ENCODE data around the gene FAM131A.

The FAM131A gene

DNA sequence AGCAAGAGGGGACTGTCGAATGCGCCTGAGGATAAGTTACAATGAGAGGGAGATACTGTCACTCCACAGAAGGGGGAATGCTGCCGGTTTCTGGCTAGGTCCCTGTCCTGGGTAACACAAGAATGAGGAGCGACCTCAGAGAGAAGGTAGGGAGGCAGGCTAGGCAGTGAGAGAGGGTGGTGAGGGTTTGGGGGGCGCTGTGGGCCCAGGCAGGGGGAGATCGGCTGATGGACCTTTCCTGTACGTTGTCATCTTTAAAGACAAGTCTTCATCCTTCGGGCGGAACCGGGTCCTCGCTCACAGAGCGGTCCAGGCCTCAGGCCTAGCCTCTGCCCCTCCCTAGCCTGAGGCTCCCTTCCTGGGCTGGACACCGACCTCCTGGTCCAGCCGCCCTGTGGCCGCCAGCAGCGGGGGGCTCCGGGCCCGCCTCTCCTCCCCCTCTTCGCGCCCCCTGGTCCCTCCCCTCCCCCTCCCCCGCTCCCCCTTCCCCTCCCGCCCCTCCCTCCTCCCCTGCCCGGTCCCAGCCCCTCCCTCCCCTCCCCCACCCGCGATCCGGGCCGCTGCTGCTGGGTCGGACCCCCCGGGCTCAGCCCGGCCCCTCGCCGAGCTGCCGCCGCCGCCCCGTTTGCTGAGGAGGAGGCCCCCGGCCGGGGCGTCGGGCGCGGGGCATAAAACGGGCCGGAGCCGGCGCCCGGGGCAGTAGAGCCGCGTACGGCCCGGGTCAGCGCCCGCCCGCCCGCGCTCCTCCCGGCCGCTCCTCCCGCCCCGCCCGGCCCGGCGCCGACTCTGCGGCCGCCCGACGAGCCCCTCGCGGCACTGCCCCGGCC is 42.2 kb downstream of the FAM131A start, which contains the start of gene CHRD:
Gene CHRD, plus strand, starts transcription at position 697 of the 827 bp plus-strand sequence. CDS start 265 bp downstream, outside the sequence.
- H3K18ac ChIP-seq (ENCODE audit: low read length): peak within 1 kb of the TSS; percentile 25
- H3K4ac ChIP-seq (ENCODE audit: low read depth, low read length): no peak within 1 kb of the TSS
- H3K4me3 ChIP-seq (ENCODE audit: low read depth, low read length): peak within 1 kb of the TSS; percentile 46
- H3K79me2 ChIP-seq (ENCODE audit: control insufficient read depth, insufficient read depth, low read length, poor library complexity): peaks cover 1% of the 10 kb centered on the region
- peak within 1 kb of the TSS; percentile 41 for H2BK12ac ChIP-seq (ENCODE audit: low read length)
- H3K9ac ChIP-seq (ENCODE audit: low read length): no peak within 1 kb of the TSS
- peak within 1 kb of the TSS; percentile 26 for H4K8ac ChIP-seq (ENCODE audit: low read depth, low read length)
- no CpG with 5 or more reads among the region's 71 CpGs for WGBS (ENCODE audit: extremely low coverage, insufficient coverage, insufficient read length)
- peaks cover 26 to 27% of the 10 kb centered on the region in 2 experiments for H3K4me1 ChIP-seq (ENCODE audit: control insufficient read depth in 1 of 2, insufficient read depth in 2 of 2, low read length in 2 of 2)
- H3K36me3 ChIP-seq (ENCODE audit: control insufficient read depth in 1 of 2, insufficient read depth in 2 of 2, low read length in 2 of 2): peaks cover 1% of the 10 kb centered on the region in 2 experiments
- H3K9me3 ChIP-seq (ENCODE audit: insufficient read depth, low read depth, low read length): peaks cover 2% of the 10 kb centered on the region
- peaks cover 6% of the 10 kb centered on the region for H3K79me1 ChIP-seq (ENCODE audit: low read length)
- no peak within 1 kb of the TSS for H2BK5ac ChIP-seq (ENCODE audit: low read depth, low read length, poor library complexity)
- H3K14ac ChIP-seq (ENCODE audit: low read length): peak within 1 kb of the TSS; percentile 24
- no peak within 1 kb of the TSS for H3K23ac ChIP-seq (ENCODE audit: low read length)
- H4K91ac ChIP-seq (ENCODE audit: low read depth, low read length): peak within 1 kb of the TSS; percentile 59
- H3K27me3 ChIP-seq (ENCODE audit: insufficient read depth, low read length): peaks cover 19% of the 10 kb centered on the region
- H2BK120ac ChIP-seq (ENCODE audit: insufficient read depth, low read length, poor library complexity): peak within 1 kb of the TSS; percentile 7
- no peak within 1 kb of the TSS for H3K27ac ChIP-seq (ENCODE audit: low read depth, low read length)
- DNase-seq: peak in 1 of 2 donors; percentile 19
- peak within 1 kb of the TSS; percentile 86 for H3K4me2 ChIP-seq (ENCODE audit: low read length)
- H2AFZ ChIP-seq (ENCODE audit: insufficient read depth, low read length, poor library complexity): no peak within 1 kb of the TSS
- H2AK5ac ChIP-seq (ENCODE audit: low read length): peak within 1 kb of the TSS; percentile 32
- no peak within 1 kb of the TSS for H4K12ac ChIP-seq (ENCODE audit: low read depth, low read length)

DNA sequence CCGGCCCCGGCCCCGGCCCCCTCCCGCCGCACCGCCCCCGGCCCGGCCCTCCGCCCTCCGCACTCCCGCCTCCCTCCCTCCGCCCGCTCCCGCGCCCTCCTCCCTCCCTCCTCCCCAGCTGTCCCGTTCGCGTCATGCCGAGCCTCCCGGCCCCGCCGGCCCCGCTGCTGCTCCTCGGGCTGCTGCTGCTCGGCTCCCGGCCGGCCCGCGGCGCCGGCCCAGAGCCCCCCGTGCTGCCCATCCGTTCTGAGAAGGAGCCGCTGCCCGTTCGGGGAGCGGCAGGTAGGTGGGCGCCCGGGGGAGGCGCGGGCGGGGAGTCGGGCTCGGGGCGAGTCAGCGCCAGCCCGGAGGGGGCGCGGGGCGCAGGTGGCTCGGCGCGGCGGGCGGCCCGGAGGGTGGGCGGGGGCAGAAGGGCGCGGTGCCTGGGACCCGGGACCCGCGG is 42.8 kb downstream of the FAM131A start:
- Histone ChIP-seq H3K14ac (ENCODE audit: low read length) (no peak overlapping the region), H3K27ac (ENCODE audit: low read depth, low read length) (no peak overlapping the region), H4K8ac (ENCODE audit: low read depth, low read length) (no peak overlapping the region), H2BK12ac (ENCODE audit: low read length) (no peak overlapping the region), H3K79me2 (ENCODE audit: control insufficient read depth, insufficient read depth, low read length, poor library complexity) (peaks cover 1% of the 10 kb centered on the region), H4K91ac (ENCODE audit: low read depth, low read length) (peak overlapping the region; percentile 10), H2BK120ac (ENCODE audit: insufficient read depth, low read length, poor library complexity) (no peak overlapping the region), H3K79me1 (ENCODE audit: low read length) (peaks cover 6% of the 10 kb centered on the region), H3K4me1 (ENCODE audit: control insufficient read depth in 1 of 2, insufficient read depth in 2 of 2, low read length in 2 of 2) (peaks cover 26 to 27% of the 10 kb centered on the region in 2 experiments), H3K18ac (ENCODE audit: low read length) (no peak overlapping the region), H3K9ac (ENCODE audit: low read length) (no peak overlapping the region), H4K12ac (ENCODE audit: low read depth, low read length) (no peak overlapping the region), H3K27me3 (ENCODE audit: insufficient read depth, low read length) (peaks cover 19% of the 10 kb centered on the region), H2AK5ac (ENCODE audit: low read length) (no peak overlapping the region), H3K36me3 (ENCODE audit: control insufficient read depth in 1 of 2, insufficient read depth in 2 of 2, low read length in 2 of 2) (peaks cover 1% of the 10 kb centered on the region in 2 experiments), H2BK5ac (ENCODE audit: low read depth, low read length, poor library complexity) (no peak overlapping the region), H3K9me3 (ENCODE audit: insufficient read depth, low read depth, low read length) (peaks cover 2% of the 10 kb centered on the region), H3K4me2 (ENCODE audit: low read length) (peak overlapping the region; percentile 86), H2AFZ (ENCODE audit: insufficient read depth, low read length, poor library complexity) (no peak overlapping the region), H3K4me3 (ENCODE audit: low read depth, low read length) (peak overlapping the region; percentile 8), H3K4ac (ENCODE audit: low read depth, low read length) (no peak overlapping the region), H3K23ac (ENCODE audit: low read length) (no peak overlapping the region)
- no CpG with 5 or more reads among the region's 62 CpGs for WGBS (ENCODE audit: extremely low coverage, insufficient coverage, insufficient read length)
- DNase-seq: peak in 1 of 2 donors; percentile 46

DNA sequence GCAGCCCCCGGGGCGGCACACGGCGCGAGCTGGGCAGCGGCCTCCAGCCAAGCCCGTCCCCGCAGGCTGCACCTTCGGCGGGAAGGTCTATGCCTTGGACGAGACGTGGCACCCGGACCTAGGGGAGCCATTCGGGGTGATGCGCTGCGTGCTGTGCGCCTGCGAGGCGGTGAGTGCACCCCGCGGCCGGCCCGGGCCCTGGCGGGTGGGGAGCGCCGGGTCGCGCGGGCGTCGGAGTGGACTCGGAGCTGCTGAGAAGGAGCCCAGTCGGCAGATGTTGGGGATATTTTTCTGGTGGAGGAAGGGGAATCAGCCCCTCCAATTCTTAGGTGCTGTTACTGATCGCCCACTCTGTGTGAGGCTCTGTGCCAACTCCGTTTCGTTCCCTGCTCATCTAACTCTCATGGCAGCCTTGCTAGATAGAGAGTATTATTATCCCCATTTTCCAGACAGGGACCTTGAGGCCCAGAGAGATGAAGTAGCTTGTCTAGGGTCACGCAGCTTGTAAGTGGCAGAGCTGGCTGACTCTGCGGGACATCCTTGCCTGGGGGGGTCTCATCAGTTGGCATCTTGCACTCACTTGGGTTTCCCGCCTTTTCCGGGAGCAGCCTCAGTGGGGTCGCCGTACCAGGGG is 43.3 kb downstream of the FAM131A start:
- no peak overlapping the region for H3K9ac ChIP-seq (ENCODE audit: low read length)
- H3K4me1 ChIP-seq (ENCODE audit: control insufficient read depth in 1 of 2, insufficient read depth in 2 of 2, low read length in 2 of 2): peaks cover 26 to 27% of the 10 kb centered on the region in 2 experiments
- H3K79me1 ChIP-seq (ENCODE audit: low read length): peaks cover 6% of the 10 kb centered on the region
- no peak overlapping the region for H3K27ac ChIP-seq (ENCODE audit: low read depth, low read length)
- H3K9me3 ChIP-seq (ENCODE audit: insufficient read depth, low read depth, low read length): peaks cover 2% of the 10 kb centered on the region
- H4K12ac ChIP-seq (ENCODE audit: low read depth, low read length): no peak overlapping the region
- H2BK120ac ChIP-seq (ENCODE audit: insufficient read depth, low read length, poor library complexity): peak overlapping the region; percentile 7
- H2BK5ac ChIP-seq (ENCODE audit: low read depth, low read length, poor library complexity): no peak overlapping the region
- no peak overlapping the region for H3K4ac ChIP-seq (ENCODE audit: low read depth, low read length)
- peak overlapping the region; percentile 10 for H4K91ac ChIP-seq (ENCODE audit: low read depth, low read length)
- no CpG with 5 or more reads among the region's 42 CpGs for WGBS (ENCODE audit: extremely low coverage, insufficient coverage, insufficient read length)
- peak overlapping the region; percentile 86 for H3K4me2 ChIP-seq (ENCODE audit: low read length)
- peak overlapping the region; percentile 24 for H3K14ac ChIP-seq (ENCODE audit: low read length)
- H3K27me3 ChIP-seq (ENCODE audit: insufficient read depth, low read length): peaks cover 19% of the 10 kb centered on the region
- H2BK12ac ChIP-seq (ENCODE audit: low read length): no peak overlapping the region
- no peak for DNase-seq
- H3K23ac ChIP-seq (ENCODE audit: low read length): no peak overlapping the region
- H3K4me3 ChIP-seq (ENCODE audit: low read depth, low read length): peak overlapping the region; percentile 8
- H3K18ac ChIP-seq (ENCODE audit: low read length): peak overlapping the region; percentile 11
- H2AFZ ChIP-seq (ENCODE audit: insufficient read depth, low read length, poor library complexity): no peak overlapping the region
- peak overlapping the region; percentile 26 for H4K8ac ChIP-seq (ENCODE audit: low read depth, low read length)
- H3K79me2 ChIP-seq (ENCODE audit: control insufficient read depth, insufficient read depth, low read length, poor library complexity): peaks cover 1% of the 10 kb centered on the region
- H2AK5ac ChIP-seq (ENCODE audit: low read length): no peak overlapping the region
- peaks cover 1% of the 10 kb centered on the region in 2 experiments for H3K36me3 ChIP-seq (ENCODE audit: control insufficient read depth in 1 of 2, insufficient read depth in 2 of 2, low read length in 2 of 2)

DNA sequence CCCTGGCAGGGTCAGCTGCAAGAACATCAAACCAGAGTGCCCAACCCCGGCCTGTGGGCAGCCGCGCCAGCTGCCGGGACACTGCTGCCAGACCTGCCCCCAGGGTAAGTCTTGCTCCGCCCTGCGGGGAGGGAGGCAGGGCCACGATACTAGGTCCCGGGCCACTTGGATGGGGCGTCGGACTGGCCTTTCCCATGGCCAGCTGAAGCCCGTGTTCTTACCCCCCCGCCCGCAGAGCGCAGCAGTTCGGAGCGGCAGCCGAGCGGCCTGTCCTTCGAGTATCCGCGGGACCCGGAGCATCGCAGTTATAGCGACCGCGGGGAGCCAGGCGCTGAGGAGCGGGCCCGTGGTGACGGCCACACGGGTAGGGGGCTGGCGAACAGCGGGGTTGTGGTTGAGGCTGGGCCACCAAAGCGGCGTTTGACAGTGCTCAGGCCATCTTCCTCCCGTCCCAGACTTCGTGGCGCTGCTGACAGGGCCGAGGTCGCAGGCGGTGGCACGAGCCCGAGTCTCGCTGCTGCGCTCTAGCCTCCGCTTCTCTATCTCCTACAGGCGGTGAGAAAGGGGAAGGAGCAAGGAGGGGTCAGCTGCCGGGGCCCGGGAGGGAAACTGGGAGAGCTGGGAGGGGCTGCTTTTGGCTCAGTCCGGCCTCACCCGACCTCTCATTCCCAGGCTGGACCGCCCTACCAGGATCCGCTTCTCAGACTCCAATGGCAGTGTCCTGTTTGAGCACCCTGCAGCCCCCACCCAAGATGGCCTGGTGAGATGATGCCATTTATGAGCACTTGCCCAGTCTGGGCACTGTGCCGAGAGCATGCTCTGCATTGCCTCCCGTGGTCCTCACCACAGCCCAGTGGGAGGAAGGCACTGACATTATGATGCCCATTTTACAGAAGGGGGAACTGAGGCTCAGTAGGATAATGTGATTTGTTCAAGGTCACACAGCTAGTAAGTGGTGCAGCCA is 44.1 kb downstream of the FAM131A start:
- no peak overlapping the region for H3K14ac ChIP-seq (ENCODE audit: low read length)
- no peak overlapping the region for H2BK5ac ChIP-seq (ENCODE audit: low read depth, low read length, poor library complexity)
- no CpG with 5 or more reads among the region's 55 CpGs for WGBS (ENCODE audit: extremely low coverage, insufficient coverage, insufficient read length)
- H3K23ac ChIP-seq (ENCODE audit: low read length): no peak overlapping the region
- no peak overlapping the region for H4K12ac ChIP-seq (ENCODE audit: low read depth, low read length)
- no peak overlapping the region for H3K9ac ChIP-seq (ENCODE audit: low read length)
- H3K4me3 ChIP-seq (ENCODE audit: low read depth, low read length): no peak overlapping the region
- peaks cover 2% of the 10 kb centered on the region for H3K9me3 ChIP-seq (ENCODE audit: insufficient read depth, low read depth, low read length)
- H3K4me1 ChIP-seq (ENCODE audit: control insufficient read depth in 1 of 2, insufficient read depth in 2 of 2, low read length in 2 of 2): peaks cover 26 to 27% of the 10 kb centered on the region in 2 experiments
- peaks cover 1 to 3% of the 10 kb centered on the region in 2 experiments for H3K36me3 ChIP-seq (ENCODE audit: control insufficient read depth in 1 of 2, insufficient read depth in 2 of 2, low read length in 2 of 2)
- H2AFZ ChIP-seq (ENCODE audit: insufficient read depth, low read length, poor library complexity): no peak overlapping the region
- peaks cover 1% of the 10 kb centered on the region for H3K79me2 ChIP-seq (ENCODE audit: control insufficient read depth, insufficient read depth, low read length, poor library complexity)
- peaks cover 19% of the 10 kb centered on the region for H3K27me3 ChIP-seq (ENCODE audit: insufficient read depth, low read length)
- peak overlapping the region; percentile 86 for H3K4me2 ChIP-seq (ENCODE audit: low read length)
- peaks cover 6% of the 10 kb centered on the region for H3K79me1 ChIP-seq (ENCODE audit: low read length)
- H4K8ac ChIP-seq (ENCODE audit: low read depth, low read length): peak overlapping the region; percentile 27
- no peak overlapping the region for H3K27ac ChIP-seq (ENCODE audit: low read depth, low read length)
- no peak overlapping the region for H2AK5ac ChIP-seq (ENCODE audit: low read length)
- DNase-seq: peak in 1 of 2 donors; percentile 31
- no peak overlapping the region for H2BK120ac ChIP-seq (ENCODE audit: insufficient read depth, low read length, poor library complexity)
- no peak overlapping the region for H3K18ac ChIP-seq (ENCODE audit: low read length)
- no peak overlapping the region for H4K91ac ChIP-seq (ENCODE audit: low read depth, low read length)
- peak overlapping the region; percentile 16 for H2BK12ac ChIP-seq (ENCODE audit: low read length)
- H3K4ac ChIP-seq (ENCODE audit: low read depth, low read length): no peak overlapping the region
